SHP77 (cell line): ENCODE measurements around the gene GLB1L2.

Experiments
- DNase-seq, 2 experiments: peaks; one replicate each; lab custom pipeline; 2025; lab: John Stamatoyannopoulos, UW

Gene GLB1L2

GRCh38 chr11:134386945-134387344 is 55.2 kb downstream of the GLB1L2 start:
- DNase-seq: no peak

GRCh38 chr11:134387501-134387900 is 55.7 kb downstream of the GLB1L2 start:
- no peak for DNase-seq

- DNase-seq: no peak
Measured at GRCh38 chr11:134388590-134388989, 56.8 kb downstream of the GLB1L2 start.

- no peak for DNase-seq
Measured at GRCh38 chr11:134389464-134390180, 57.8 kb downstream of the GLB1L2 start.

DNA sequence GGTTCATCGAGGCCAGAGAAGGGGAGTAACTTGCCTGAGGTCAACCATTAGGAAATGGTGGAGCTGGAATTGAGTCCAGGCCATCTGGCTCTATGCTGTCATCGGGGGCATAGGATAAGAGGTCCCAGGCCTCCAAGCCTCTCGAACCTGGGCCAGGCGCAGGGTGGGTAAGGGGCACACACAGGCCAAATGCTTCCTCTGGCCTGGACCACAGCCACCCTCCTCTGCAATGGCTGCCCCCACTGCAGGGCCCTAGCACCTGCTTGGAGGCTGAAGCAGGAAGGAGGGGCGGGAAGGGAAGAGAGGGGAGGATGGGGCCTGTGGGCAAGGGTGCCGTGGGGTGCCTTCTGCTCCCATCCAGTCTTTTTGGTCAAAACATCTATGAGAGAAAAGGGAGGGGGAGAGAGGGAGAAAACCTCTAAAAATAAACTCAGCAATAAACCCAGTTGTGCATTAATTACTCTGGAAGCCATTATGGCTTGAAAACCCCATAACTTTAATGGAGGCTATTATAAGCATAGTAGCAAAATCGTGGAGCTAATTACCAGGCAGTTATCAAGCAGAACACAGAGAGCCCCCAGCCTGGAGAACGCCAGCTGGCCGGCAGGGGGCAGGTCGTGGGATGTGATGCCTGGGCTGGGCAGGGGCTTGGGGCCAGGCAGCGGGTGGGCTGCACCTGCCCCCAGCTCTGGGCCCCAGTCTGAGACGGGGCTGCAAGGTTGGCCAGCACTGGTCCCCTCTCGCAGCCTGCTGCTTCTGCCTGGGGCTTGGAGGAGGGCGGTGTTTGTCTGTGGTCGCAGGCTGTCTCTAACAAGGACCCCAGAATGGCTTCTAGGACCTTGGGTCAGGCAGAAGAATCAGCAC is 59.1 kb downstream of the GLB1L2 start:
- no peak for DNase-seq

DNA sequence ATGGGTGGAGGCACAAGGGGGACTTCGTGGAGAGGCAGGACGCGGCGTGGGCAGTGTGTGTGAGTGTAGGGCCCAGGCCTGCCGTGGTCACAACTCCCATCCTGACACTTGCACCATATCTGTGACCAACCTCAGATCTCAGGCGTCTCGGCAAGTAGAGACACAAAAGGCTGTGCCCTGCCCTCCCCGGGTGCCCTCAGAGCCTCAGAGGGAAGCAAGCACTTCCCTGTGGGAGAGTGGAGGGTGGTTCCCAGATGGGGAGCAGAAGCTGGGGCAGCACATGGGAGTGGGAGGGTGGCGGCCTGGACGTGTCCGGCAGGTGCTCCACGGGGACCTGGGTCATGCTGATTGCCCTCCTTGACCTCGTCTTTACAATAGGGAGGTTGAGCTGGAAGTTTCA is 59.9 kb downstream of the GLB1L2 start:
- no peak for DNase-seq

DNA sequence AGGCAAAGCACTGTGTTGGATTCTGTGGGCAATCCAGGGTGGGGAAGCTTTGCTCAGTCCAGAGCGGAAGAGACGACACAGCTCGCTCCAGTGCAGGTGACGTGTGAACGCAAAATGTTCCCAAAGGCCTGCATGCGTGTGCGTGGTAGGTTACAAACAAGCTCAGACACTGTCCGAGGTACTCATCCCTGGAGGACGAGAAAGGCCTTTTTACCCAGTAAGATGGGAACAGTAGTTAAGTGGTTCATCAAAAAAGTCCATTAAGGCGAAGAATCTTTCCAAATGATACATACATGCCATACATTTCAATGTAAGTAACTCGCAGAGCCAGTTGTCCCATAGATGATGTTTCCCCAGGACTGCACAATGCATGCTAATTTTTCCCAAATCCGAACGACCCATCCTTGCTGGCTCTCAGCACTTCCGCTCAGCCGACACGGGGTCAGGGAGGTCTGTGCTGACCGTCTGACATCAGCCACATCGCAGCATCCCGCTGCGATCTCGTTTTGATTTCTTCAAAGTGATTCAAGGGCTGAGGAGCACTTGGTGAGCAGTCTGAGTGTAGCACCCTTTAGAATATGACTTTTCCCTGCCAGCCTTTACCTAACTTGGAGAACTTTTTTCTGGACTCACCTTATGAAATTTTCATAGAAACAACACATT is 61.3 kb downstream of the GLB1L2 start:
- DNase-seq: no peak

- DNase-seq: peak; percentile 10 to 21
Measured at GRCh38 chr11:134393638-134394037, 61.9 kb downstream of the GLB1L2 start.

DNA sequence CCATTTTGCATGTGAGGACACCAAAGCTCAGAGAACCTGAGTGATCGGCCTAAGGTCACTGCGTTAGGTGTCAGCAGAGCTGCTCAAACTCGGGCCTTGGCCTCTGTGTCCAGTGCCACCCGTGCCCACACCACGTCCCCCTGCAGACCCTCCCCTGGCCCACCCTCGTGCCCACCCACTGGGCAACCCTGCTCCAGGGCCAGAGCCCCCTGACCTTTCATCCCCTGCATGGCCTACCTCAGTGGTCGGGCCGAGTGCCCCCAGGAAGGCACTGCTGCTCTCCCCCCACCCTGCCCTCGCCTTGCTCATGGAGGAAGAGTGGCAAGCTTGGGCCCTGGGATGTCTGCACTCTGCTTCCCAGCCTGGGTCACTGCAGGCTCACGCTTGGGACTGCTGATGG is 62.5 kb downstream of the GLB1L2 start:
- DNase-seq: no peak

DNA sequence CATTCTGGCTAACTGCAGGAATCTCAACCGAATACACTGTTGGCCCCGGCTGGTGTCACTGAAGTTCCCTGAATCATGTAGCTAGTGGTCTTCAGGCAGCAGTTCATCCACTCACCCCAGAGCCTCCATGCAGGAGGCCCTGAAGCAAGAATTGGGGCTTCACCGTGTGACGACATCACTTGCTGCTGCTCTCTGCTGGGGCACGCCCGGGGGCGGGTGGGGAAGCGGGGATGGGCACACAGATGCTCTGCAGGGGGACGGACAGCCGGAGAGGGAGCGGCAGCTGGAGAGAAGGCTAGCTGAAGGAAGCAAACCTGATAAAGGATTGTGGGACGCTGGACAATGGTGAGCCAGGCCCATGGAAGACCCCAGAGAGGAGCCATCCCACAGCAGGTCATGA is 63.2 kb downstream of the GLB1L2 start:
- no peak for DNase-seq

DNA sequence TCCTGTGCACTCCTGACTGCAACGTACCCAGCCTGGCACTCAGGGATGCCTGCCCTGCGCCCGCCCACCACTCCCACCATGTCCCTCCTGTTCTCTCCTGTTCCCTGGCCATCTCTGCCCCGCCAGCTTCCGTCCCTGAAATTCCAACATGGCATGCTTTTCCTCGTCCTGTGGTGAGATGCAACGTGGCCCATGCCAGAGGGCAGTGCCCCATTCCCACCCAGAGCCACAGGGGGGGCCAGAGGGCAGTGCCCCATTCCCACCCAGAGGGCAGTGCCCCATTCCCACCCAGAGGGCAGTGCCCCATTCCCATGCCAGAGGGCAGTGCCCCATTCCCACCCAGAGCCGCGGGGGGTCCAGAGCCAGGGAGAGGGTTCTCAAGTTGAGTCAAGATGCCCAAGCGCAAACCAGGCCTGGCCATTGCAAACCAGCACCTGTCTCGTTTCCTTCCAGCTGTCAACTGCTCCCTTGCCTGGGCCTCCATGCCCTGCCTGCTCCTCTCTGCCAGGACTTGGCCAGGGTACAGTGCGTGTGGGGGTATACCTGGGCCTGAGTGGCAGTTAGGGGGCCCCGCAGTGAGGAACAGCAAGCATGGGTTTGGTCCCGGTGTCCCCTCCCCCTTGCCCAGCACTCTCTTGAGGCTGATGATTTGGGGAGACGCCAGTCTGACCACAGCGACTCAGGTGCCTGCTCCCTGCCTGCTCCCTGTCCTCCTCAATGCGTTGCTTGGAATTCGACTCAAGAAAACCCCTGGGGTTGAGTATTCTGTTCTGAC is 65.7 kb downstream of the GLB1L2 start:
- no peak for DNase-seq

GRCh38 chr11:134398079-134398444 is 66.3 kb downstream of the GLB1L2 start:
- DNase-seq: peak; percentile 10 to 16

DNA sequence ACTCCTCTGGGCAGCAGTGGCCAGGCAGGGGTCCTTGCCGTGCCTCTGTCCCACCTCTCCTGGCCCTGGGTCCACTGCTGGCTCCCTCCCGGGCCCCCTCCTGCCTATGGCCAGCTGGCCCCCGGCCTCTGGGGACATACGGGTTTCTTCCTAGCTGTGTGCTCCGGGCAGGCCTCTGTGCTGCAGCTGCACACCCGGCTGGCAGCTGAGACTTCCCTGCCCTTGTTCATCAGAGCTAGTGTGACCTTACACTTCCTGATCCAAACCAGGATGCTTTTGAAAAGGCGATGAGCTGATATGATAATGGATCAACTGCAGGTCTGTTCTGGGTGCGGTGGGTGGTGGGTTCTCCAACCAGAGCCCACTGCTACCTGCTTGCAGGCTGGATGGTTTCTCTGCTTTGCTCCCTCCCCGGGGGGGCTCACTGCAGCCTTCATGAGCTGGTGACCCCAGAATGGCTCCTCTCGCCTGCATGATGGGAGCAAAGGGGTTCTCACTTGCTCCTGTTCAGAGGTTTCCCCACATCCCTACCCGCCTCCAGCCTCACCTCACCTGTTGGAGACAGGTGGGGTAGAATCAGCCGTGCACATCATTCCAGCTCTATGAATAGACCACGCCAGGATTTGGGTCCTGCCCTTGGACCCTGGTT is 67.0 kb downstream of the GLB1L2 start:
- no peak for DNase-seq

DNA sequence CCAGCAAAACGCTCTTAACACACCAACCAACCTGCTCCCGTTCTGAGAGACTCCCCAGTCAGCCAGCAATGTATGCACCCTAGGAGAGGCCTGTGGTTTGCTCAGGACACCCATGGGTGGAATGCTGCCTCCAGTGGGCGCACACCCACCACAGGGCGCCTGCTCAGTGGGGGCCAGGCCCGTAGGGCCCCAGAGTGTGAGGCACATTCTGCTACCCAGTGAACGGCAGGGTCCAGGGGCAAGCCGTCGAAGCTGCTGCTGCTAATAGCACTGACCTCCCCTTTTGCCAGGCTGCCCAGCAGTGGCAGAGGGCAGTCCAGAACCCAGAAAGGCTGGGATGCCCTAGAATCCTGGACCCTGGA is 67.5 kb downstream of the GLB1L2 start:
- no peak for DNase-seq

GRCh38 chr11:134399996-134400395 is 68.2 kb downstream of the GLB1L2 start:
- no peak for DNase-seq

DNA sequence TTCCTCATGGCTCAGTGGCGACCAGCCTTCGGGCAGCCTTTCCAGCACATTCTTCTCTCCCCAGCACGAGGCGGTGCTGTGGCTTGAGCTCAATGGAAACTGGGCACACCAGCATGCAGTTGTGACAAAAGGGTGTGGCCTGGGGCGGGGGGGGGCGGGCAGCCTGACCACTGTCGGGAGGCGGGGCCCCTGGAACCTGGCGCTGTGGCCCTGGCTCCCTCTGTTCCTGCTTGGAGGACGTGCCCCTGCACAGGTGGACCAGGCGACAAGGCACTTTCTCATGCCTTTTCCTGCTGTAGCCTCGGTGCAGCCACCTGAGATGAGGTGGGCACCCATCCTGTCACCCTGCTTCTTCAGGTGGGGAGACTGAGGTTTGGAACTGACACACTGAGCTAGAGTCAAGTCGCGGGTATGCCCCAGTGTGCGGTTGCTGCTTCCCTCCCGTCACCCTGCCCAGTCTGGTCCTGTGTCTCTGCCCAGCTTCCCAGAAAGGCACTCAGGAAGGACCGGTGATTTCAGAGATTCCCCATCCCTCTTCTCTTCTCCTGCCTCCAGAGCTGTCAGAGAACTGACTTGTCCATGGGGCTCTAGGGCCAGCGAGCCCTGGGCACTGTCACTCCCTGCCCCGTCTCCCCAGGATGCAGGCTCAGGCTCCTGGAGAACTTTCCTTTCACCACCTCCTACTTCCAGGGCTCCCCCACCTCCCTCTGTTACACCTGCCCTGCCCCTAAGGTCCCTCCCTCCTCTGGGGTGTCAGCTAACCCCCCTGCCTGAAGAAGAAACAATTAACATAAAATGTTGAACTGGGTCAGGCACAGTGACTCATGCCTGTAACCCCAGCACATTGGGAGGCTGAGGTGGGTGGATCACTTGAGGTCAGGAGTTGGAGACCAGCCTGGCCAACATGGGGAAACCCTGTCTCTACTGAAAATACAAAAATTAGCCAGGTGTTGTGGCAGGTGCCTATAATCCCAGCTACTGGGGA is 70.3 kb downstream of the GLB1L2 start:
- no peak for DNase-seq

GRCh38 chr11:134402910-134403309 is 71.1 kb downstream of the GLB1L2 start:
- no peak for DNase-seq

DNA sequence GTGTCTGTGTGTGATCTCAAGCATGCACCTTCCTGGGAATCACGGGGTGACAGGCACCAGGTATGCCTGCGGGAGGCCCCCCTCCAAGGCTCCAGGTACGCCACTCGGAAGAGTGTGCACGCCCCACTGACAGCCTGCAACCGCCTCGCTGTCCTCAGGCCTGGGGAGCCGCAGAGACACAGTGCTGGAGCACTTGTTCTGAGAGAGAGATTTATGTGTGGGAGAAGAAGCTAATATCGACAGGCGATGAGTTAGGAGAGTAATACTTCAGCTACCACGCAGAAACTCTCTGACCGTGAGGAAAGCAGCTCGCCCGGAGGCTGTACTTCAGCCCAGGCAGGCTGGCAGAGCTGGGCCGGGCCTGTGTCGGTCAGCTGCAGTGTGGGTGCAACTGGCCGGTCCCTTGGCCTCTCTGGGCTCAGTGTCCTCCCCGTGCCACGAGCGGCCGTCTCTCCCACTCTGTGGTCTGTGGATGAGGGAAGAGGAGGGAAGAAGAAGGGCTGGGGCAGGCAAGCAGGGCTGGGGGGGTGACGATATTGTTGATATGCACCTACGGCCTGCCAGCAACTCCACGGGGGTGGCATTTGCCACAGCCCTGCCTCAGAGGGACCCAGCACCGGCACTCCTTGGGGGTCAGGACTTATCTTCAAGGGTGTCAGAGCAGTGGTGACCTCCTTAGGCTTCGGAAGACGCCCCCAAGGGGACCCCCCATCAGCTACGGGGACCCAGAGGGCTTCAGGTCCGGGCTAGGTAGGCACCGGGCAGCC is 73.0 kb downstream of the GLB1L2 start:
- no peak for DNase-seq

GRCh38 chr11:134405436-134405835 is 73.6 kb downstream of the GLB1L2 start:
- DNase-seq: no peak

- DNase-seq: no peak
Measured at GRCh38 chr11:134405841-134406240, 74.1 kb downstream of the GLB1L2 start.
